Psoas muscle (tissue), 8 donors: ENCODE data around the gene DNAH11. TPM values are rescaled to one million over a fixed set of nuclear protein-coding genes. Genes with fewer than 3 reads are reported as not detected.

Experiments used
- ATAC-seq, 4 donors: fragments of 200-7000 bp; cut with Tn5 transposase; one replicate each; pipeline ENCODE4 v1.9.1; 2020; ENCODE audit warnings: moderate library complexity in 3 of 4, mild to moderate bottlenecking in 2 of 4
- DNase-seq, 2 donors: peaks; one replicate each; pipeline ENCODE4 v3.0.0-alpha.2; 2020
- H3K27ac ChIP-seq: fragments of 200-600 bp; one replicate; pipeline ENCODE4 v1.8.0; 2022
- H3K27me3 ChIP-seq, 3 donors: fragments of 200-600 bp in 1 of 3; one replicate each; pipeline versions ENCODE4 v1.6.1 to v1.8.0; 2013 to 2022; ENCODE audit warnings: low read length in 2 of 3, mild to moderate bottlenecking in 2 of 3, moderate library complexity in 1 of 3; ENCODE audit not compliant: insufficient read depth in 3 of 3
- H3K36me3 ChIP-seq, 2 donors: fragments of 200-600 bp in 1 of 2; one replicate each; pipeline versions ENCODE4 v1.6.1 to v1.8.0; 2013 to 2022; ENCODE audit warnings: low read depth in 1 of 2, mild to moderate bottlenecking in 1 of 2, moderate library complexity in 1 of 2; ENCODE audit not compliant: insufficient read depth in 1 of 2
- H3K4me1 ChIP-seq: fragments of 200-600 bp; one replicate; pipeline ENCODE4 v1.8.0; 2022
- H3K4me3 ChIP-seq: fragments of 200-600 bp; one replicate; pipeline ENCODE4 v1.8.0; 2022; ENCODE audit warnings: mild to moderate bottlenecking
- H3K9me3 ChIP-seq: fragments of 200-600 bp; one replicate; pipeline ENCODE4 v1.8.0; 2022
- CTCF ChIP-seq: fragments of 200-600 bp; IDR thresholded peaks from one replicate; pipeline ENCODE4 v1.8.0; 2022; ENCODE audit warnings: antibody characterized with exemption
- WGBS, 3 donors: extraction: QIAGEN DNeasy Blood & Tissue Kit; methylation state at CpG; one replicate each; pipeline versions ENCODE4 v1.1.6 to v1.1.7; 2013; 5-methylcytosine and 5-hydroxymethylcytosine counted together
- intact Hi-C, 2 donors: fragments of 100-400 bp; cut with DNase I; formaldehyde crosslinking; loops; one replicate each; pipeline versions ENCODE4 v1.11.0 to v1.14.2; 2022
- polyA plus RNA-seq, 3 donors: library from polyadenylated mRNA; stranded (reverse); fragments of 200-250 nt; gene quantifications; one replicate each; pipeline ENCODE4 v1.2.3, GENCODE V29; 2013
- total RNA-seq, 4 donors: library from RNA; stranded (reverse); fragmentation: NEBNext Ultra II Directional in 2 of 4; extraction: Animal tissue kit (Norgen Biotek cat#: 25700) in 2 of 4; gene quantifications; one replicate each; pipeline versions ENCODE4 v1.2.1 to v1.2.4, GENCODE V29; 2021 to 2023
- donor health status: healthy with polysubstance abuse.
- donor health status: DM: no; HTN: no; CAD: no; lungs with moderate emphysema.
- donor health status: Bipolar disorder and iron deficiency.
- donor health status: healthy.
- donor health status: DM: yes; HTN: yes; CAD: no.
- donor health status: DM: no; HTN: no; CAD: no.
- donor health status: DM: no; HTN: no; CAD: no.
- donor health status: DM: yes; HTN: yes; CAD: no.

The DNAH11 gene
- total and polyA plus RNA-seq, 7 donors: 0.01 to 0.93 (median 0.28) TPM

GRCh38 chr7:21617513-21617912 is 74.7 kb downstream of the DNAH11 start:
- TF ChIP-seq CTCF: no peak
- H3K36me3 ChIP-seq: no peaks in the 10 kb centered on the region
- peak in 1 of 4 donors; percentile 35 for ATAC-seq
- H3K4me1 ChIP-seq: no peaks in the 10 kb centered on the region
- 69 to 76% (median 74%) methylated on average over 3 of the region's 3 CpGs for WGBS, 3 donors
- H3K4me3 ChIP-seq: no peak overlapping the region
- no peaks in the 10 kb centered on the region for H3K9me3 ChIP-seq
- H3K27ac ChIP-seq: no peak overlapping the region
- intact Hi-C loops: no loop called here
- H3K27me3 ChIP-seq: no peaks in the 10 kb centered on the region
- no peak for DNase-seq

GRCh38 chr7:21617916-21618390 is 75.1 kb downstream of the DNAH11 start:
- peak; percentile 57 to 73 for DNase-seq
- ATAC-seq: peak; percentile 76 to 96 (median 90)
- no peaks in the 10 kb centered on the region for H3K36me3 ChIP-seq
- intact Hi-C loops: no loop called here
- no peaks in the 10 kb centered on the region for H3K4me1 ChIP-seq
- H3K9me3 ChIP-seq: no peaks in the 10 kb centered on the region
- no peak for TF ChIP-seq CTCF
- H3K27me3 ChIP-seq: no peaks in the 10 kb centered on the region
- no peak overlapping the region for H3K27ac ChIP-seq
- H3K4me3 ChIP-seq: no peak overlapping the region
- WGBS, 3 donors: 44 to 67% (median 57%) methylated on average over 6 of the region's 6 CpGs

GRCh38 chr7:21618706-21619105 is 75.9 kb downstream of the DNAH11 start:
- Histone ChIP-seq H3K4me1 (no peaks in the 10 kb centered on the region), H3K27ac (no peak overlapping the region), H3K27me3 (no peaks in the 10 kb centered on the region), H3K9me3 (no peaks in the 10 kb centered on the region), H3K4me3 (no peak overlapping the region), H3K36me3 (no peaks in the 10 kb centered on the region)
- intact Hi-C loops: no loop called here
- 84 to 90% (median 90%) methylated on average over 8 of the region's 8 CpGs for WGBS, 3 donors
- DNase-seq: no peak
- TF ChIP-seq CTCF: no peak
- no peak for ATAC-seq

- Histone ChIP-seq H3K27ac (no peak overlapping the region), H3K4me1 (no peaks in the 10 kb centered on the region), H3K27me3 (no peaks in the 10 kb centered on the region), H3K36me3 (no peaks in the 10 kb centered on the region), H3K4me3 (no peak overlapping the region), H3K9me3 (no peaks in the 10 kb centered on the region)
- ATAC-seq (no peak), DNase-seq (no peak)
- WGBS, 3 donors: 85 to 93% (median 91%) methylated on average over 2 of the region's 2 CpGs
- TF ChIP-seq CTCF: no peak
- intact Hi-C loops: no loop called here
Observed at GRCh38 chr7:21620054-21620453, 77.2 kb downstream of the DNAH11 start.

GRCh38 chr7:21624320-21624719 is 81.5 kb downstream of the DNAH11 start:
- Histone ChIP-seq H3K27ac (no peak overlapping the region), H3K27me3 (no peaks in the 10 kb centered on the region), H3K9me3 (no peaks in the 10 kb centered on the region), H3K4me1 (no peaks in the 10 kb centered on the region), H3K4me3 (no peak overlapping the region), H3K36me3 (no peaks in the 10 kb centered on the region)
- intact Hi-C loops: no loop called here
- TF ChIP-seq CTCF: no peak
- ATAC-seq (no peak), DNase-seq (no peak)
